Brain microvascular endothelial cell (primary cell): ENCODE results near the gene FGFR4.

Experiments
- DNase-seq: peaks from one replicate; pipeline ENCODE4 v3.0.0-alpha.2; 2020
- H3K27ac ChIP-seq: fragments of 250-450 bp; sonication (Bioruptor Pico); 2 replicates; pipeline ENCODE4 v1.5.1; 2020; ENCODE audit warnings: mild to moderate bottlenecking, moderate library complexity
- H3K27me3 ChIP-seq: fragments of 250-450 bp; sonication (Bioruptor Pico); replicated peaks from 2 replicates; pipeline ENCODE4 v1.5.1; 2020; ENCODE audit warnings: mild to moderate bottlenecking
- H3K36me3 ChIP-seq: fragments of 250-450 bp; sonication (Bioruptor Pico); replicated peaks from 2 replicates; pipeline ENCODE4 v1.5.1; 2020; ENCODE audit warnings: mild to moderate bottlenecking
- H3K4me3 ChIP-seq: 2 replicates; pipeline ENCODE4 v1.5.1; 2011; ENCODE audit warnings: low read depth, mild to moderate bottlenecking, control low read depth, low read length, moderate library complexity
- in situ Hi-C: cut with HindIII; loops from 2 replicates; pipeline ENCODE4 v1.10.0; 2017; ENCODE audit warnings: low sequenced_read_pairs, low pct_ligation_motif_present
- TF ChIP-seq, protein P1 (sequence below): IDR thresholded peaks from 2 replicates; pipeline ENCODE4 v1.5.1; 2011; ENCODE audit warnings: low read depth, mild to moderate bottlenecking, moderate library complexity, low read length, control low read depth, inconsistent platforms; ENCODE audit errors: missing control alignments

Gene FGFR4

DNA sequence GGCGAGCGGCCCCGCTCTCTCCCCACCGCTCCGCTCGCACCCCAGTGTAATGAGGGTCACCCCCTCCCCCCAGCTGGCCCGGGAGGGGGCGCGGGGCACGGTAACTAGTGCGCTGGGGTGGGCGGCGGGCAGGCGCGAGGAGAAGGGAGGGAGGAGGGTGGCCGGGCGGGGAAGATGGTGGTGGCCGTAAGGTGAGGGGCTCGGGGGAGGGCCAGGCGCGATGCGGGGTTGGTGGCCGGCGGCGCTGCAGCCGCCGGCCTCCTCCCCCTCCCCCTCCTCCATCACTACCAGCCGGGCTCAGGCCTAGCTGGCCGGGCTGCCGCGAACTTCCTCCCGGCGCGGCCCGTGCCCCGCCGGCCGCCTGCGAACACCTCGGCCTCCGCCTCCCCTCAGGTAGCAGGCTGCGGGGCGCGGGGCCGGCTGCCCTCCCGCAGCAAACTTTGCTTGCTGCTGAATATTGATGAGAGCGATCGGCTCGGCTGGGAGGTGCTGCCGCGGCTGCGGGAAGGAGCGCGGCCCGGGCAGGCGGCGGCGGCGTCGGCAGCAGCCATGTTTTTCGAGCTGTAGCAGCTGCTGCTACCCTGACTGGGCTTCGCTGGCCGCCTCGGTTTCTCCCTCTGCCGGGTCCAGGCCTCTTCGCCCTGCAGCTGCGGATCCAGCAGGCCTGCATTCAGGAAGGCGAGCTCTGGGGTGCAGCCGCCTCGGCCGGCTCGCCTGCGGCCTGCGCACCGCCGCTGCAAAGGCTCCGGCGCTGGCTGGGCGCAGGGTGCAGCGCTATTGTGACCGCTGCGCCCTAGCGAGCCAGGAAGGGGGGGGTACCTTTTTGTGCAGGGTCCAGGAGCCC lies 47.4 kb downstream of the FGFR4 start:
- TF ChIP-seq, protein P1, sequence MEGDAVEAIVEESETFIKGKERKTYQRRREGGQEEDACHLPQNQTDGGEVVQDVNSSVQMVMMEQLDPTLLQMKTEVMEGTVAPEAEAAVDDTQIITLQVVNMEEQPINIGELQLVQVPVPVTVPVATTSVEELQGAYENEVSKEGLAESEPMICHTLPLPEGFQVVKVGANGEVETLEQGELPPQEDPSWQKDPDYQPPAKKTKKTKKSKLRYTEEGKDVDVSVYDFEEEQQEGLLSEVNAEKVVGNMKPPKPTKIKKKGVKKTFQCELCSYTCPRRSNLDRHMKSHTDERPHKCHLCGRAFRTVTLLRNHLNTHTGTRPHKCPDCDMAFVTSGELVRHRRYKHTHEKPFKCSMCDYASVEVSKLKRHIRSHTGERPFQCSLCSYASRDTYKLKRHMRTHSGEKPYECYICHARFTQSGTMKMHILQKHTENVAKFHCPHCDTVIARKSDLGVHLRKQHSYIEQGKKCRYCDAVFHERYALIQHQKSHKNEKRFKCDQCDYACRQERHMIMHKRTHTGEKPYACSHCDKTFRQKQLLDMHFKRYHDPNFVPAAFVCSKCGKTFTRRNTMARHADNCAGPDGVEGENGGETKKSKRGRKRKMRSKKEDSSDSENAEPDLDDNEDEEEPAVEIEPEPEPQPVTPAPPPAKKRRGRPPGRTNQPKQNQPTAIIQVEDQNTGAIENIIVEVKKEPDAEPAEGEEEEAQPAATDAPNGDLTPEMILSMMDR: no peak
- DNase-seq: no peak
- Histone ChIP-seq H3K27ac (peak overlapping the region; percentile 66), H3K27me3 (no peaks in the 10 kb centered on the region), H3K4me3 (peak overlapping the region; percentile 66), H3K36me3 (peaks cover 9% of the 10 kb centered on the region)
- in situ Hi-C loops: no loop called here

DNA sequence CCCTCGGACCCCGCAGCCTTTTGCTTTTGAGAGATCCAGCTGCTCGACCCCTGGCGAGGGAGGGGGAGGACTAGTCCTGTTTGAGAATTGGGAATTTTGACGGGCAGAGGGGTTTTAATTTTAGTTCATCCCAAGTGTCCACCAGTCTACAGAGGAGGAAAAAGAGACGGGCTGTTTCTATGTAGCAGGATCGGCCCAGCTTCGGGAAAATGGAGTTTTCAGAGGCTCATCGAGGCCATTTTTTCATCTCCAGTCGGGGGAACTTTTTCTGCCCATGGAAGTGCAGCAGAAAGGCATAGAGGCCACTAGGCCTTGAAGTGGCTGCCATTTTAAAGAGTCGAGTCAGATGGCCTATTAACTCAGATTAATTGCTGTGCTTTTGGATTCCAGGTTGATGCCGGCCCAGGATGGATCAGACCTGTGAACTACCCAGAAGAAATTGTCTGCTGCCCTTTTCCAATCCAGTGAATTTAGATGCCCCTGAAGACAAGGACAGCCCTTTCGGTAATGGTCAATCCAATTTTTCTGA lies 48.0 kb downstream of the FGFR4 start:
- peak overlapping the region; percentile 66 for H3K4me3 ChIP-seq
- no peaks in the 10 kb centered on the region for H3K27me3 ChIP-seq
- in situ Hi-C loops: no loop called here
- TF ChIP-seq, protein P1: no peak
- H3K36me3 ChIP-seq: peaks cover 9% of the 10 kb centered on the region
- no peak for DNase-seq
- H3K27ac ChIP-seq: peak overlapping the region; percentile 66

DNA sequence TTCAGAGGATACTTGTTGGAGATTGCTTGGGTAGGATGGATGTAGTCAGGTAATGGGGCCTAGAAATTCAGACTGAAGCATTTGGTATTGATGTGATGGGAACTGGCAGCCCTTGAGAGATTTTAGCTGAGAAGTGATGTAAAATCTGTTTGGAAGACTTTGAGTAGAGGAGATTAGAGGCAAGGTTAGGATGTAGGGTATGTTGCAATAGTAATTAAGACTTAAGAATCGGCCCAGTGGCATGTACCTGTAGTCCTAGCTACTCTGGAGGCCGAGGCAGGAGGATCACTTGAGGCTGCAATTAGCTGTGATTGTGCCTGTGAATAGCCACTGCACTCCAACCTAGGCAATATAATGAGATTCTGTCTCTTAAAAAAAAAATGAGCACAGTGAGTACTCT lies 53.6 kb downstream of the FGFR4 start:
- in situ Hi-C loops: no loop called here
- DNase-seq: no peak
- Histone ChIP-seq H3K27ac (no peak overlapping the region), H3K4me3 (no peak overlapping the region), H3K27me3 (no peaks in the 10 kb centered on the region), H3K36me3 (peaks cover 23% of the 10 kb centered on the region)
- TF ChIP-seq, protein P1: no peak

DNA sequence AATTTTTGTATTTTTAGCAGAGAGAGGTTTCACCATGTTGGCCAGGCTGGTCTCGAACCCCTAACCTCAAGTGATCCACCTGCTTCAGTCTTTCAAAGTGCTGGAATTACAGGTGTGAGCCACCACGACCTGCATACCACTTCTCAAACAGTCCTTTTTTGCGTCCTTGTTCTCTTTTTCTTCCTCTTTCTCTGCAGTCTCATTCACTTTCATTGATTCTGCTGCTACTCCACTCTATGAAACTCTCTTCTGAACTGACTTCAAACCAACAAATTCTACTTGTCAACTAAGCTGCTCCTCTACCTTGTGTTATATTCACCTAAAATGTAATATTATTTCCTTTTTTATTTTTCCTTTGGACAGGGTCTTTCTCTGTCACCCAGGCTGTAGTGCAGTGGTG lies 54.8 kb downstream of the FGFR4 start:
- TF ChIP-seq, protein P1: no peak
- in situ Hi-C loops: no loop called here
- Histone ChIP-seq H3K4me3 (no peak overlapping the region), H3K27ac (no peak overlapping the region), H3K27me3 (no peaks in the 10 kb centered on the region), H3K36me3 (peaks cover 22% of the 10 kb centered on the region)
- no peak for DNase-seq

DNA sequence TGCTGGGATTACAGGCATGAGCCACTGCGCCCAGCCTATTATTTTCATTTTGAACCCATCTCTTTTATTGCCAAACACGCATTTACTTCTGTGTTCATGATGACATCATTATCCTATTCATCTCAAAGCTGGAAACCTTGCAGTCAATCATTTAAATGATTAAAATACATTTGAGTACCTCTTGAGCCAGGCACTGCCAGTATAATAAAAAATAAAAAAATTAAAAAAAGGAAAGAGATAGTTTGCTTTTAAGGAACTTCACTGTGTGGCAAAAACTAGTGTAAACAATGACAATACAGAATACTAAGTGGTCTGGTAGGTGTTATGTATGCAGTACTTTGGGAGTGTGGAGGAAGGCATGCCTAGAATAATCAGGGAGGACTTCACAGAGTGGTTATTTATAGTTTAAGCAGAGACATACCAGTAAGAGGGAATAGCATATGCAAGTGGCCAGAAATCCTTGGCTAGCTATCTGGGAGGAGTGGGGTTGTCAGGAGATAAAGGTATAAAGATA lies 55.4 kb downstream of the FGFR4 start:
- DNase-seq: no peak
- Histone ChIP-seq H3K4me3 (no peak overlapping the region), H3K27ac (no peak overlapping the region), H3K27me3 (no peaks in the 10 kb centered on the region), H3K36me3 (peaks cover 23% of the 10 kb centered on the region)
- in situ Hi-C loops: no loop called here
- TF ChIP-seq, protein P1: no peak
